Body of pancreas (tissue), 4 donors: ENCODE measurements around the gene POTEM.
"Not testable (repeated sequence)": the region's sequence is repeated elsewhere in the genome, so short reads cannot be mapped to it uniquely, and the experiment has no call there.

Experiments
- CTCF ChIP-seq, 7 experiments: fragments of 450-650 bp in 4 of 7; fragments of 200-600 bp in 3 of 7; sonication (generic) in 3 of 7; IDR thresholded peaks; one replicate each; pipeline ENCODE4 v1.5.1; 2016 to 2019; ENCODE audit warnings: antibody characterized with exemption in 7 of 7
- POLR2A ChIP-seq, 3 donors: fragments of 450-650 bp; IDR thresholded peaks; one replicate each; pipeline ENCODE4 v1.6.1; 2016; ENCODE audit warnings: antibody characterized with exemption in 3 of 3, mild to moderate bottlenecking in 2 of 3

GRCh38 chr14:19011029-19011428 lies 43.8 kb downstream of the POTEM start:
- TF ChIP-seq POLR2A, CTCF (IDR thresholded peaks at IDR 0.05): not testable (repeated sequence)
